NOMO-1 (cell line): ENCODE data around the gene NSG2.

ENCODE experiments used
- DNase-seq, 2 experiments: peaks; one replicate each; lab custom pipeline; 2025; ENCODE audit not compliant: unreplicated experiment in 2 of 2; lab: John Stamatoyannopoulos, UW

NSG2 gene

GRCh38 chr5:174058433-174059122 is 13.1 kb downstream of the NSG2 start:
- DNase-seq: no peak

DNA sequence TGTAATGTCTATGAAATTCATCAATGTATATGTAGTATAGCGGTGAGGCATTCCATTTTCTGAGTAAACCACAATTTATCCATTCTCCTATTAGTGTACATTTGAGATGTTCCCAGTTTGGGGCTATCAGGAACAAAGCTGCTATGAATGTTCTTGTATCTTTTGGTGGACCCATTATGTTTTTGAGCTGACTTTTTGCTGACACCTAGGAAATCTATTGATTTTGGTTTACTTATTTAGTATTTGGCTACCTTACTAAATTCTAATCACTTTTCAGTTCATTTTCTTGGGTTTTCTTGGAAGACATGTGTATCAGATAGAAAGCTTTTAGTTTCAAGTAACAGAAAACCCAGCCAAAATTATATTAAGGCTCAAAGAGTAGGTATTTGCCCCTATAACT is 13.7 kb downstream of the NSG2 start:
- no peak for DNase-seq

DNA sequence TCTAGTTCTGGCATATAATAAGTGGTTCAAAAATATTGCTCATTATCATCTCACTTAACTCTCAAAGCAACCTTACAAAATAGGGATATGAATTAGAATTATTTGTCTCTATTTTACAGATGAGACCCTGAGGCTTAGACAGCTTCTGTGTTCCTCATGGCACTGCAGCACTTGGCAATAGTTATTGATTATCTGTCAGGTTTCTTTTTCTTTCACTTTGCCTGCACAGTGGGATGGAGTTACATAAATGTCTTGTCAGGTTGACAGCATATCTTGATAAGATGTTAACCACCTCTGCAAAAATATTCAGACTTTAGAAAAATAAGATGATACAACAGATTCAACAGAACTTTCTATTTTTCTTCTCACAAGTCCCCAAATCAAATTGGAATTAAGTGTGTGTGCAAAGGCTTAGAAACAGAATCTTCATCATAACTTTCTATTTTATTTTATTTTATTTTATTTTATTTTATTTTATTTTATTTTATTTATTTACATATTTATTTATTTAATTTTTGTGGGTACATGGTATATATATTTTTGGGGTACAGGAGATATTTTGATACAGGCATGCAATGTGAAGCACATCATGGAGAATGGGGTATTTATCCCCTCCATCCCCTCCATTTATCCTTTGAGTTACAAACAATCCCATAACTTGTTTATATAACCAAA is 17.7 kb downstream of the NSG2 start:
- no peak for DNase-seq

- DNase-seq: peak in 1 of 2 experiments; percentile 4
These were observed 18.7 kb downstream of the NSG2 start for GRCh38 chr5:174064171-174064570.

DNA sequence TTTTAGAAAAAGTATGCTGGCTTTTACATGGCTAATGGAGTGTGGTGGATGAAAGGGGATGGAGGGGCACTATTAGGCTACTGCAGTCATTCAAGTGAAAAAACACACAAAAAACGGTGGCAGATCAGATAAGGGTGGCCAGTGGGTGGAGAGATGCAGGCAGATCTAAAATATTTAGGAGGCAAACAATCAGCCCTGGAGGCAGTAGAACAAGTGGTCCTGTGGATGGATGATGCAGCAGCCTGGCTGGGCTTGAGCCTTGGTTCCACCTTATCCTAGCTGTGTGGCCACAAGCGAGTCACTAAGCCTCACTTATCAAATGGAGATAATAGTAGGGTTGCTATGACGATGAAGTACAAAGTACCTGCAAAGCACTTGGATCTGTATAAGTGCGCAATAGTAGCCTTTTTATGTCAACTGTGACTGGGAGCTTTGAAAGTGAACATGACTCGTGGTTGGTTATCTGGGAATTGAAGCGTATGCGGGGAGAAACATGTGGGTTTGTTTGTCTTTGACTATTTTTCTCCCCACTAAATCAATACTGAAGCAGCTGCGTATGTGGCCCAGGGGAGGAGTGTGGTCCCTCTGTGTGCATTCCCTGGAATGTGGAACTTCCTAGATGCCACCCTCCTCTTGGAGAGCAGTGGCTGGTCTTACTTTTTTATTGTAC is 20.2 kb downstream of the NSG2 start:
- no peak for DNase-seq

DNA sequence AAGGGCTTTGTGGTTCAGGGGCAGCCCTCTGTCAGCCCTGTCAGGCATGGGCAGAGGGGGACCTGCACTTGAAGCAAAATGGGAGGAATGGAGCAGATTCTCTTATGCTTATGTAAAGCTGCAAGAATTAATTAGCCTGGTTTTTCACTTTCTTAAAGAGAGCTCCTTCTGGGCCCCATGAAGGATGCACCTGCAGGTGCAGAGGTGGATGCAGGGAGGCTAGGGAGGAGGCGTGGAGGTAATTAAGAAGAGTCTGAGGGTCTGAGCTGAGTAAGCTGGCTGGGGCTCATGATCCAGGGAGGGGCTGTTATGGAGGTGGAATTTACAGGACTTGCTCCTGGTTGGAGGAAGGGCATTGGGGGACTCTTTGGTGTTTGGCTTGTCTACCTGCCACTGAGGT is 22.0 kb downstream of the NSG2 start:
- no peak for DNase-seq

- DNase-seq: no peak
These were observed 26.0 kb downstream of the NSG2 start for GRCh38 chr5:174071484-174071883.

GRCh38 chr5:174073122-174073660 is 27.7 kb downstream of the NSG2 start:
- DNase-seq: no peak

GRCh38 chr5:174074369-174074768 is 28.9 kb downstream of the NSG2 start:
- no peak for DNase-seq

- DNase-seq: no peak
These were observed 32.9 kb downstream of the NSG2 start for GRCh38 chr5:174078416-174078815.

- DNase-seq: no peak
These were observed 36.8 kb downstream of the NSG2 start for GRCh38 chr5:174082286-174082685.

DNA sequence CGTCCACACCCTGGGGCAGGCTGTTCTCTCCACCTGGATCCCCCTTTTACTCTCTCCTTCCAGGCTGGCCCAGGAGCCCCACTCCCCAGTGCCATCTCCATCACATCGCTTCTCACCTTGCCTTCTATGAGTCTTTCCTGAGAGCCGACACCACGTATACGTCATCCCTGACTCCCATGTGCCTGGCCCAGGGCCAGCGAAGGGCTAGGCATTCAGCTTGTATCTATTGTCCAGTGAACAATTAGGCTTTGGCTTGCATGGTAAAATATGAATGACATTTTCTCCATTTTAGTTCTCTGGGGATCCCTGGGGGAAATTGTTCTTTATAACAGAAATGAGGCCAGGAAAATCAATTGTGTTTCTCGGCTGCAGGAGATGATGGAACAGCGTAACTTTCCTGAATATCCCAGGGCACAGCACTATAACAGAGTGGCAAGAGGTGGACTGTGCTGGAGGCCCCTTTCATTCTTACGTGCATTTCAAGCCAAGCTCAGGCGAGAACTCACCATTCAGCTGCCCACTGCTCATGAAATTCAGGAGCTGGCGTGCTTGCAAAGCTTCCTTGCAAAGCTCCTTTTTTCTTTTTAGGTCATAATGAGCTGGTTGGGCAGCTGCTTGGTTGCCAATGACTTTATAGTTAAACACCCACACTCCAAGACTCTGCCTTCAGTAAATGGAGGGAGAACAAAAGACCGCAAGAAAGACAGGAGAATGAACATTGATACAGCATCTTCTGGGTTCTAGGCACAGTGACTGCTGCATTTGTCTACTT is 37.7 kb downstream of the NSG2 start:
- DNase-seq: no peak

GRCh38 chr5:174084691-174085154 is 39.2 kb downstream of the NSG2 start:
- DNase-seq: no peak

DNA sequence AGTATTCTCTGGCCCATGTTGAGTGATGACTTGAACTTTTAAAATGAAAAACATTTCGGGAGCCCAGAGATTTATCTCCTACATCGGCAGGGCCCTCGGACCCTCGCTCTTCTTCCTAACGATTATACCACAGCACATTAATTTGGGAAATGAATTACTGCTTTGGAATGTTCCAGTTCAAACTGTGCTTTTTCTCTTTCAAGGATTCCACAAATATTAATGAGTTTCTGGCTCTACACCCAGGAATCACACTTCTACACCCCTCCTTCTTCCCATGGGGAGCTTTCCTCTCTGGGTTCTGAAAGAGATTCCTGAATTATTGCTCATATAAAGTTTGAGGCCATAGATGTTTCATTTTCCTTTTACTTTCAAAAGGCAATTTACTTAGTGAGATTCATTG is 41.2 kb downstream of the NSG2 start:
- no peak for DNase-seq

- no peak for DNase-seq
These were observed 42.3 kb downstream of the NSG2 start for GRCh38 chr5:174087783-174088182.

GRCh38 chr5:174090129-174090528 is 44.6 kb downstream of the NSG2 start:
- DNase-seq: no peak

GRCh38 chr5:174093123-174093522 is 47.6 kb downstream of the NSG2 start:
- DNase-seq: no peak

DNA sequence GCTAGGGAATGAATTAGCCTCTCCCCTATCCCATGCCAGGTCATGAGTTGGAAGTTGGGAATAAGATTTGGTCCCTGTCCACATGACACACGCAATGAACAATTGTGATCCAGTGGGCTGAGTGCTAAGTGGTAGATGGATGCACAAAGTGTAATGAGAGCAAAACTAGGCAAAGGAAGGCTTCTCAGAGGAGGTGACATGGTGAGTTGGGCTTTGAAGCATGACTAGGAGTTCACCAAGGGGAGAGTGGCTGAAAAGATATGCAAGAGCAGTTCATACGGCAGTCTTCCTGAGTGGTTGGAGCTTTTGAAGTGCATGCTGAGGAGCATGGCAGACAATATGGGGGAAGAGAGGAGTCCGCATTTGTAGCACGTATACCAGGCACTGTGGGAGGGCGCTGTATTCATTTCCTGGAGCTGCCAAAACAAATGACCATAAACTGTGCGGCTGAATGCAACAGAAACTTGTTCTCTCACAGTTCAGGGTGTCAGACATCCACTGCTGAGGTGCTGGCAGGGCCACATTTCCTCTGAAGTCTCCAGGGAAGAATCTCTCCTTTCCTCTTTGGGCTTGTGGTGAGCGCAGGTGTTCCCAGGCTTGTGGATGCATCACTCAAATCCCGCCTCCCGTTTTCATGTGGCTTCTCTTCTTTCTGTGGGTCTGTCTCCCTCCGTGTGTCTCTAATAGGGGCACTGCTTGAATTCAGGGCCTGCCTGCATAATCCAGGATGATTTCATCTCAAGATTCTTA is 49.5 kb downstream of the NSG2 start:
- no peak for DNase-seq

- DNase-seq: no peak
These were observed 51.1 kb downstream of the NSG2 start for GRCh38 chr5:174096619-174097018.

DNA sequence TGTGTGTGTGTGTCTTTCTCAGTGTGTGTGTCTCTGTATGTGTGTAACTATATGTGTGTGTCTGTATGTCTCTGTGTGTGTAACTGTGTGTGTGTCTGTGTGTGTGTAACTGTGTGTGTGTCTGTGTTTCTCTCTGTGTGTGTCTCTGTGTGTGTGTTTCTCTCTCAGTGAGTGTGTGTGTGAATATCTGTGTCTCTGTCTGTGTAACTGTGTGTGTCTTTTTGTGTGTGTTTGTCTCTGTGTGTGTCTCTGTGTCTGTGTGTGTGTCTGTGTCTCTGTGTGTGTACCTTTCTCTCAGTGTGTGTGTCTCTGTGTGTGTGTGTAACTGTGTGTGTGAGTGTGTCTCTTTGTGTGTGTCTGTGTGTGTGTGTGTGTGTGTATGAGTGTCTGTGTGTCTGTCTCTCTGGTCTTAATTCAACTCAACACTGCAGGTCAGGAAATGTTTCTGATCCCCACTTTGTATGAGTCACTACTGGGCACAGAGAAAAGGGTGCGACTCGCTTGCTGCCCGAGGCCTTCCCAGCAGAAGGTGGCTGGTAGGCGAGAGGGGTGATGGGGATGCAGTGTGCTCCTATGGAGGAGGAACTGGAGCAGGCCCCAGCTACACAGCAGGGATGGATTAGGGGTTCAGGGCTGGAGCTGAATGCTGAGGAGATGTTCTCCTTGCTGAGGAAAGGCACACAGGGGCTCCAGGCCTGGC is 52.1 kb downstream of the NSG2 start:
- no peak for DNase-seq
